HG02852 (cell line): ENCODE results near the gene DOCK11.
"Not testable (repeated sequence)": the region's sequence is repeated elsewhere in the genome, so short reads cannot be mapped to it uniquely, and the experiment has no call there.

Source experiments
- ATAC-seq: cut with Tn5 transposase; IDR thresholded peaks from one replicate; pipeline ENCODE4 v1.9.1; 2021; ENCODE audit warnings: mild to moderate bottlenecking, moderate library complexity; ENCODE audit not compliant: unreplicated experiment

DOCK11 gene

DNA sequence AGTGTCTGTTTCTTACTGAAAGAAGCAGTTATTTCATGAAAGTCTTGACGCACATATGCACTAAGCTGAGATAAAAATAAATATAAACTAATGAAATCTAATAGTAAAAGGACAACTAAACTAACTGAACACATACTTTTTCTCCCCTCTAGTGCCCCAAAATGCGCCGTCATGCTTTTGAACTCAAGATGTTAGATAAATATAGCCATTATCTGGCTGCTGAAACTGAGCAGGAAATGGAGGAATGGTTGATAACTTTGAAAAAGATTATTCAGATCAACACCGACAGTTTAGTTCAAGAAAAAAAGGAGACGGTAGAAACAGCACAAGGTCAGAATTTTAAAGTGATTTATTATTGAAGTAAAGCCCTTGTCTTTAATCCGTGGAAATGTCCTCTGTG, 70.2 kb downstream of the DOCK11 start:
- ATAC-seq, result no peak

DNA sequence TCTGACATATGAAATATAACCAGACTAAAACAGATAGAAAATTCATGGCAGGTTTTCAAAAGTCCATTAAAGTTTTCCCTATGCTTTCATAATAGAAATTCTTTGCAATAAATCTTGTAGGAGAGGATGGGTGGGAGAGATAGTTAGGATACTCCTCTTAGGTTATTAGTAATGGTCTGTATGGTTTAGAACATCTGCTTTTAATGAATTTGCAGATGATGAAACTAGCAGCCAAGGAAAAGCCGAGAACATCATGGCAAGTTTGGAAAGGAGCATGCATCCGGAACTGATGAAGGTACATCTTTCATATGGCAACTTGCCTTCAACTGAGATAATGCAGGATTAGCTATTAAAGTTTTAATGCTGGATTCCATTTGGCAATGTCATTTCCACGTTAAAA, 70.7 kb downstream of the DOCK11 start:
- ATAC-seq, result no peak

- no peak for ATAC-seq
These were observed 74.1 kb downstream of the DOCK11 start for GRCh38 chrX:118569676-118570075.

- ATAC-seq, result no peak
These were observed 74.6 kb downstream of the DOCK11 start for GRCh38 chrX:118570209-118570608.

- no peak for ATAC-seq
These were observed 76.2 kb downstream of the DOCK11 start for GRCh38 chrX:118571836-118572235.

DNA sequence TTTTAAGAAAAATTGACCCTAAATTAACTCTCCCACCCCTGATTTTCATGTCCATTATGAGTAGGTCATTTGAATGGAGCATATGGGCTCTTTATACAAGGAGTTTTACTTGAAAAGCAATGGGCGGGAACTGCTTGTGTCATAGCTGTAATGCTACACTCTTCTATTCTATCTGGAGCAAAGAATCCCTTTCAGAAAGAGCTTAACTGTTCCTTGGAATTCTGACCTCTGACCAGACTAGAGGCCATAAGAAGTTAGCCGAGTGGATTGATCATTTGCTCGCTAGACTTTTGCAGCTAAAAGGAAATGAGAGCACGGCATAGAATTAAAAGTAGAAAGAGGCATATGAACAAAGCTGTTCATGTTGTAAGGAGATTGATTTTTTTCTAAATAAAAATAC, 79.1 kb downstream of the DOCK11 start:
- ATAC-seq, result no peak

- no peak for ATAC-seq
These were observed 81.4 kb downstream of the DOCK11 start for GRCh38 chrX:118577041-118577440.

DNA sequence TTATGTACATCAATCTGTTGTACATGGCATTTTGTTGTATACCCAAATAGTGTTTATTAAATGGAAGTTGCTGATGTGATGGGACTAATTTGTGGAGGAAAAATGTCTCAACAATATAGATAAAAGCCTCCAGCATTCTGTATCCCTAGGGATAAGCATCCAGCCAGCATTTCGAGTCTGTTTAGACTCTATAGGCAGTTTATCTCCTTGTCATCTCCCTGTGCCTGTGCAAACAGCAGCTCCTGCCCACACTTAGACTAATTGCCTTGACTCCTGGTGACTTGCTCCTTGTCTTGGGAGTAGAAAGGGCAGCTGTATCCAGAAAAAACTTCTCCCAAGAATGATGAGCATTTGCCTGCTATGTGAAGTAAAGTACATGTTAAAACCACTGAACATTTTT, 83.8 kb downstream of the DOCK11 start:
- no peak for ATAC-seq

- not testable (repeated sequence) for ATAC-seq
These were observed 87.3 kb downstream of the DOCK11 start for GRCh38 chrX:118582926-118583325.

DNA sequence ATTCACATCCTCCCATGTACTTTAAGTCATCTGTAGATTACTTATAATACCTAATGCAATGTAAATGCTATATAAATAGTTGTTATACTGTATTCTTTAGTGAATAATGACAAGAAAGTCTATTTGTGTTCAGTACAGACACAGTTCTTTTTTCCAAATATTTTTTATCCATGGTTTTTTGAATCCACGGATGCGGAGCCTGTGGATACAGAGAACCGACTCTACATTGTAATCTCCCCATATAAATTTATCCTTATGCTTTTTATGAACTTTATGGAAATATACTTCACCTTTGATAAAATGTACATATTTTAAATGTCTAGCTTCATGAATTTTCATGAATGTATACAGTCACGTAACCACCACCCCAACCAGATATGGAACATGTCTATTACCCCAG, 88.2 kb downstream of the DOCK11 start:
- no peak for ATAC-seq

- ATAC-seq, result no peak
These were observed 89.7 kb downstream of the DOCK11 start for GRCh38 chrX:118585296-118585695.

DNA sequence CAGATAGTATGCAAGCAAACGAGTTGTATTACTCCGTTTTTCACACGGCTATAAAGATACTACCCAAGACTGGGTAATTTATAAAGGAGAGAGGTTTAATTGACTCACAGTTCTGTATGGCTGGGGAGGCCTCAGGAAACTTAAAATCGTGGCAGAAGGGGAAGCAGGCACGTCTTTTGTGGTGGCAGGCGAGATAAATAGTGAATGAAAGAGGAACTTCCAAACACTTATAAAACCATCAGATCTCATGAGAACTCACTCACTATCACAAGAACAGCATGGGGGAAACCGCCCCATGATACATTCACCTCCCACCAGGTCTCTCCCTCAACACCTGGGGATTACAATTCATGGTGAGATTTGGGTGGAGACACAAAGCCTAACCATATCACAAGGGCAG, 90.6 kb downstream of the DOCK11 start:
- not testable (repeated sequence) for ATAC-seq

DNA sequence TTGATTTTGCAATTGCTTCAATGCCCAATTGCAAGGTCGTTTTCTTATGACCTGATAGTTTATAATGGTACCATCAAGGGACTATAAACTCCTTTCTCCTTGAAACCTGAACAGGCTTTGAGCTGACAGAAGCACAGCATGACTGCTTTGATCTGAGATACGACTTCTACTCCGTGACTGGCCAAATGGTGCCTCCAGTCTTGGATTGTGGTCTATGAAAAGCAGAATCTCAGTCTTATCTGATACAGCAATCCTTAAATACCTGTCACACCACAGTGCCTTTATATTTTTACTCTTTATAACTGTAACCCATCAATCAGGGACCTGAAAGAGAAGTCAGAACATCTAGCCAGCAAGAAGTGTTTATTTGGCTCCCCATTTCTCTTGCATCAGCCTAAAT, 93.1 kb downstream of the DOCK11 start:
- ATAC-seq, result no peak

GRCh38 chrX:118589227-118589626, 93.6 kb downstream of the DOCK11 start:
- no peak for ATAC-seq

DNA sequence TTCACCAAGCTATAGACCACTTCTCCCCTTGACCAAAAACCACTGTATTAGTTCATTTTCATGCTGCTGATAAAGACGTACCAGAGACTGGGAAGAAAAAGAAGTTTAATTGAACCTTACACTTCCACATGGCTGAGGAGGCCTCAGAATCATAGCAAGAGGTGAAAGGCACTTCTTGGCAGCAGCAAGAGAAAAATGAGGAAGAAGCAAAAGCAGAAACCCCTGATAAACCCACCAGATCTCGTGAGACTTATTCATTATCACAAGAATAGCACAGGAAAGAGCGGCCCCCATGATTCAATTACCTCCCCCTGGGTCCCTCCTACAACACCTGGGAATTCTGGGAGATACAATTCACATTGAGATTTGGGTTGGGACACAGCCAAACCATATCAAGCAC, 97.8 kb downstream of the DOCK11 start:
- ATAC-seq, result no peak

GRCh38 chrX:118594697-118595420, 99.2 kb downstream of the DOCK11 start:
- no peak for ATAC-seq

DNA sequence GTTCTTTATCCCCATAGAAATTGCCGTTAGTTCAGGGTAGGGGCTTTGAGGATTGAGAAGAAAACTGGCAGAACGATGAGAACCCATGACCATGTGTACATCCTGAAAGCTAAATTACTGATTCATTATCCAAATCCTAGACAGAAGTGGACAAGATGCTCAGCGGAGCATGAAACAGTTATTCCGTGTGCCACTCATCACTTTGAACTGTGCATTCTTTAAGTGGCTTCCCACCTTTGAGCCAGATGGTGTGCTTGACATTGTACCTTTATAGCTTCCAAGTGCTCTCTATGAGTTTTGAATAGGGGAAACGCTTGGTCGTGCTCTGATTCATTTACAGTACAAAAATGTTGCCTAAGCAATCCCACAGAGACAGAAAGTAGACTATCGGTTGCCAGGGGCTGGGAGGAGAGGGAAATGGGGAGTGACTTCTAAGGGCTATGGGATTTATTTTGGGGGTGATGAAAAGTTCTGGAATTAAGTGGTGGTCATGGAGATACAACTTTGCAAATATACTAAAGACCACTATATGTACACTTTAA, 100.0 kb downstream of the DOCK11 start:
- no peak for ATAC-seq

DNA sequence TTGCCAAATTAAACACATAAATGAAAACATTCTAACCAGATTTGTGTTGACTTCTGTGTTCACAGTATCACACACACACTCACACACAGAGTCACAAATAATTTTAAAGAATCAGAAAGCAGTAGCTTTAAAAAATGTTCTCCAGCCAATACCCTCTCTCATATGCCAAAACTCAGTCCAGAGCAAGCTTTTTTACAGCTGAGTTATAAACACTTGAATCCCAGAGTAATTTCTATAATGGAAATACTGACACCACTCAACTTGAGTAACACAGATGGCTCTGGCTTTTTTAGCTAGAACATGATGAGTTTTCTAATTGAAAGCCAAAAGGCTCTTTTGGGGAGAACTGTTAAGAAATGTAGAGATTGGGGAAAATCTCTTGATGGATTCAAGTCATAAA, 100.8 kb downstream of the DOCK11 start:
- no peak for ATAC-seq

DNA sequence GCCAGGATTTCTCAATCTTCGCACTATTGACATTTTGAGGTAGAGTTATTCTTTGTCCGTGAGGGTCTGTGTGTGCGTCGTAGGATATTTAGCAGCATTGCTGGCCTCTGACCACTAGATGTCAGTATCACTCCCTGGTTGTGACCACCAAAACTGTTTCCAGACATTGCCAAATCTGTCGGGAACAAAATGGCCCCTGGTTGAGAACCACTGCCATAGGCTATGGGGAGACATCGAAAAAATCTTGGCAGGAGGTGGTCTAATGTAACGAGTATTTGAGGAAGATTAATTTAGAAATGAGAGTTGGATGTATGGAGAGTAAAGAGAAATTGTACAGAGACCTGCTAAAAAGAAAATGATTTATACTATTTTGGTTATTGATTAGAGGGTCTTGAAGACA, 108.4 kb downstream of the DOCK11 start:
- no peak for ATAC-seq

- no peak for ATAC-seq
These were observed 116.7 kb downstream of the DOCK11 start for GRCh38 chrX:118612290-118612689.

DNA sequence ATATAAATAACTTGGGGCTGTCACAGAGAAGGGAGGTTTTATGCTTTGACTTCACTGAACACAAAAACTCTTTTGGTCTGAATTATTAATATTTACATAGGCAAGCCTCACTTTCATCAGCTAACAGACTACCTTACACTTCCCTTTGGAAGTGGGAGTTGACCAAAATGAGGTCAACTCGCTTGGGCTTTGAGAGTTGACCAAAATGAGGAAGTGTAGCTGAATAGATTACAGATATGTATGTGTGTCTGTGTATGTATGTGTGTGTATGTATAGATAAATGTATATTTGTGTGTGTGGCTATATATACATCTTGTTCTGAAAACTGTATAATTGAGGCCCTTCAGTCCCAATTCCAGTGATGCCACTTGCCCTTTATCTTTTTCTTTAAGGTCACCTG, 118.5 kb downstream of the DOCK11 start:
- peak; percentile 51 for ATAC-seq

- ATAC-seq, result no peak
These were observed 119.5 kb downstream of the DOCK11 start for GRCh38 chrX:118615141-118615540.
